Endothelial cell of umbilical vein (primary cell): Measurements from ENCODE around the gene SYMPK. TPM values are rescaled to one million over a fixed set of nuclear protein-coding genes. Genes with fewer than 3 reads are reported as not detected.

Source experiments
- BruUV-seq: library from RNA; stranded (reverse); fragments of 400-500 nt; replicated peaks from 2 replicates; lab custom pipeline; 2021; lab: Mats Ljungman, UMichigan
- CTCF ChIA-PET: fragments of 300-600, 350-600 bp; sonication (Branson Sonifier 250); formaldehyde crosslinking; loops from one replicate; lab custom pipeline; 2021; ENCODE audit warnings: antibody characterized with exemption, inconsistent platforms; lab: Charles Lee
- POLR2A ChIA-PET: fragments of 300-600, 350-600 bp; sonication (Branson Sonifier 250); formaldehyde crosslinking; loops from one replicate; lab custom pipeline; 2021; ENCODE audit warnings: antibody characterized with exemption, inconsistent platforms; lab: Charles Lee
- DNase-seq: peaks from one replicate; pipeline ENCODE4 v3.0.0-alpha.2; 2011; ENCODE audit warnings: low read depth, low spot score
- FAIRE-seq: peaks from 2 replicates; lab custom pipeline; 2011; peaks lifted over from hg19 to GRCh38; lab: Jason Lieb, UNC
- H2AFZ ChIP-seq: 2 replicates; pipeline ENCODE4 v1.6.0; 2012; ENCODE audit warnings: low read depth, low read length, control low read depth, inconsistent platforms
- H3K27ac ChIP-seq: 2 replicates; pipeline ENCODE4 v1.5.1; 2011; ENCODE audit warnings: low read depth, mild to moderate bottlenecking, control low read depth, low read length, moderate library complexity; ENCODE audit not compliant: insufficient read depth
- H3K27me3 ChIP-seq, 2 experiments: 2 replicates each; pipeline versions ENCODE4 v1.6.0 to v1.6.1; 2011; ENCODE audit warnings: low read length in 2 of 2, mixed read lengths in 1 of 2; ENCODE audit not compliant: control insufficient read depth in 2 of 2, insufficient read depth in 2 of 2
- H3K36me3 ChIP-seq, 2 experiments: 2 replicates in 1 of 2; 3 replicates in 1 of 2; pipeline ENCODE4 v1.5.1; 2011; ENCODE audit warnings: low read length in 2 of 2, mild to moderate bottlenecking in 1 of 2, moderate library complexity in 1 of 2; ENCODE audit not compliant: control insufficient read depth in 2 of 2, insufficient read depth in 2 of 2; ENCODE audit errors: extremely low read depth in 1 of 2
- H3K4me1 ChIP-seq: 3 replicates; pipeline ENCODE4 v1.5.1; 2011; ENCODE audit warnings: mild to moderate bottlenecking, low read length; ENCODE audit not compliant: control insufficient read depth, insufficient read depth; ENCODE audit errors: extremely low read depth
- H3K4me2 ChIP-seq: 2 replicates; pipeline ENCODE4 v1.6.1; 2011; ENCODE audit warnings: low read length, control low read depth, mixed read lengths; ENCODE audit not compliant: insufficient read depth
- H3K4me3 ChIP-seq, 3 experiments: fragments of 200-600 bp in 1 of 3; sonication (generic), shearing (Covaris generic) in 1 of 3; replicated peaks in 1 of 3; 2 replicates each; pipeline ENCODE4 v1.5.1; 2011 to 2016; ENCODE audit warnings: control low read depth in 3 of 3, low read length in 3 of 3, mild to moderate bottlenecking in 2 of 3, inconsistent platforms in 1 of 3, low read depth in 1 of 3, moderate library complexity in 1 of 3; ENCODE audit not compliant: insufficient read depth in 1 of 3
- H3K79me2 ChIP-seq: 2 replicates; pipeline ENCODE4 v1.6.0; 2012; ENCODE audit warnings: low read length, inconsistent platforms; ENCODE audit not compliant: control insufficient read depth, insufficient read depth
- H3K9ac ChIP-seq: replicated peaks from 2 replicates; pipeline ENCODE3; 2011; ENCODE audit warnings: low read length, control low read depth; ENCODE audit not compliant: insufficient read depth; ENCODE audit errors: extremely low read depth
- H3K9me1 ChIP-seq: replicated peaks from 3 replicates; pipeline ENCODE4 v1.6.0; 2011; ENCODE audit warnings: mild to moderate bottlenecking, low read length; ENCODE audit not compliant: control insufficient read depth, insufficient read depth; ENCODE audit errors: extremely low read depth
- H3K9me3 ChIP-seq: replicated peaks from 2 replicates; pipeline ENCODE4 v1.5.1; 2012; ENCODE audit warnings: low read length, inconsistent platforms; ENCODE audit not compliant: control insufficient read depth, insufficient read depth
- H4K20me1 ChIP-seq: replicated peaks from 2 replicates; pipeline ENCODE3; 2011; ENCODE audit warnings: mild to moderate bottlenecking, low read length; ENCODE audit not compliant: control insufficient read depth, insufficient read depth; ENCODE audit errors: extremely low read depth
- EZH2 ChIP-seq: IDR thresholded peaks from 2 replicates; pipeline ENCODE4 v1.6.1; 2012; ENCODE audit warnings: borderline replicate concordance, low read depth, mild to moderate bottlenecking, moderate library complexity, low read length, inconsistent platforms; ENCODE audit not compliant: severe bottlenecking
- FOS ChIP-seq: IDR thresholded peaks from 2 replicates; pipeline ENCODE4 v1.6.1; 2011; ENCODE audit warnings: mild to moderate bottlenecking, low read length, moderate library complexity, borderline replicate concordance; ENCODE audit not compliant: insufficient read depth
- GATA2 ChIP-seq: IDR thresholded peaks from 2 replicates; pipeline ENCODE4 v1.7.0; 2011; ENCODE audit warnings: low read depth, mild to moderate bottlenecking, moderate library complexity, mixed read lengths, low read length; ENCODE audit not compliant: insufficient read length, insufficient read depth
- JUN ChIP-seq: IDR thresholded peaks from 2 replicates; pipeline ENCODE4 v1.6.1; 2011; ENCODE audit warnings: borderline replicate concordance, low read depth; ENCODE audit not compliant: insufficient read length, insufficient read depth
- MYC ChIP-seq: IDR thresholded peaks from one replicate; pipeline ENCODE4 v1.6.1; 2011; ENCODE audit warnings: mild to moderate bottlenecking, low read depth, low read length
- POLR2A ChIP-seq: IDR thresholded peaks from 2 replicates; pipeline ENCODE4 v1.6.1; 2012; ENCODE audit warnings: low read depth, mild to moderate bottlenecking, control low read depth, low read length
- POLR2AphosphoS5 ChIP-seq: IDR thresholded peaks from 2 replicates; pipeline ENCODE4 v1.6.1; 2012; ENCODE audit warnings: low read depth, mild to moderate bottlenecking, control low read depth, low read length, moderate library complexity; ENCODE audit not compliant: insufficient read depth
- dilution Hi-C: fragments of 300-500 bp; cut with MboI; formaldehyde crosslinking; loops from one replicate; pipeline ENCODE4 v1.15.0; 2019; ENCODE audit warnings: low sequenced_read_pairs; ENCODE audit not compliant: extremely low pct_ligation_motif_present
- intact Hi-C: fragments of 100-400 bp; cut with micrococcal nuclease; formaldehyde crosslinking; loops from one replicate; pipeline ENCODE4 v1.10.0; 2022
- polyA plus RNA-seq, 4 experiments: library from polyadenylated mRNA; depleted of rRNA in 3 of 4; stranded (reverse) in 3 of 4; unstranded in 1 of 4; fragments of >200 nt; gene quantifications; 2 replicates each; pipeline versions ENCODE4 v1.2.1 to v1.2.3, GENCODE V29; 2011 to 2012; ENCODE audit warnings: missing spikeins in 1 of 4
- total RNA-seq: library from RNA; stranded (reverse); gene quantifications from 2 replicates; pipeline ENCODE4 v1.2.3, GENCODE V29; 2021
- TF ChIP-seq, protein P1 (sequence below): IDR thresholded peaks from 2 replicates; pipeline ENCODE4 v1.6.1; 2011; ENCODE audit not compliant: insufficient read depth, insufficient read length
- TF ChIP-seq, protein P2 (sequence below), 2 donors: IDR thresholded peaks; 1 replicate in 1 of 2; 2 replicates in 1 of 2; pipeline ENCODE4 v1.5.1; 2011; ENCODE audit warnings: low read length in 2 of 2, mild to moderate bottlenecking in 2 of 2, moderate library complexity in 2 of 2, control low read depth in 1 of 2, inconsistent platforms in 1 of 2, low read depth in 1 of 2; ENCODE audit not compliant: insufficient read depth in 1 of 2; ENCODE audit errors: extremely low read depth in 1 of 2

Gene SYMPK
- total and polyA plus RNA-seq, 2 donors (not counting 3 experiments of a cell fraction or from before 2014, with no cell fraction given) = 89.8 to 95.7 TPM

DNA sequence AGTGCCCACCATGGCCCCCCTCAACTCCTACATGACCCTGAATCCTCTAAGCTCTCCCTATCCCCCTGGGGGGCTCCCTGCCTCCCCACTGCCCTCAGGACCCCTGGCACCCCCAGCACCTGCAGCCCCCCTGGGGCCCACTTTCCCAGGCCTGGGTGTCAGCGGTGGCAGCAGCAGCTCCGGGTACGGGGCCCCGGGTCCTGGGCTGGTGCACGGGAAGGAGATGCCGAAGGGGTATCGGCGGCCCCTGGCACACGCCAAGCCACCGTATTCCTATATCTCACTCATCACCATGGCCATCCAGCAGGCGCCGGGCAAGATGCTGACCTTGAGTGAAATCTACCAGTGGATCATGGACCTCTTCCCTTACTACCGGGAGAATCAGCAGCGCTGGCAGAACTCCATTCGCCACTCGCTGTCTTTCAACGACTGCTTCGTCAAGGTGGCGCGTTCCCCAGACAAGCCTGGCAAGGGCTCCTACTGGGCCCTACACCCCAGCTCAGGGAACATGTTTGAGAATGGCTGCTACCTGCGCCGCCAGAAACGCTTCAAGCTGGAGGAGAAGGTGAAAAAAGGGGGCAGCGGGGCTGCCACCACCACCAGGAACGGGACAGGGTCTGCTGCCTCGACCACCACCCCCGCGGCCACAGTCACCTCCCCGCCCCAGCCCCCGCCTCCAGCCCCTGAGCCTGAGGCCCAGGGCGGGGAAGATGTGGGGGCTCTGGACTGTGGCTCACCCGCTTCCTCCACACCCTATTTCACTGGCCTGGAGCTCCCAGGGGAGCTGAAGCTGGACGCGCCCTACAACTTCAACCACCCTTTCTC, 9.4 kb upstream of the SYMPK start:
- H3K4me2 ChIP-seq = no peak overlapping the region
- no peak overlapping the region for H3K27ac ChIP-seq
- H3K4me3 ChIP-seq = no peak overlapping the region
- BruUV-seq = no TSS peak
- no peaks in the 10 kb centered on the region for H3K36me3 ChIP-seq
- POLR2A ChIA-PET = no interaction called here
- H3K4me1 ChIP-seq = no peaks in the 10 kb centered on the region
- dilution Hi-C loops = no loop called here
- no peak overlapping the region for H2AFZ ChIP-seq
- no peak for DNase-seq
- CTCF ChIA-PET = no interaction called here
- H3K9me1 ChIP-seq = no peaks in the 10 kb centered on the region
- no peaks in the 10 kb centered on the region for H4K20me1 ChIP-seq
- no peaks in the 10 kb centered on the region for H3K9me3 ChIP-seq
- no peak for FAIRE-seq
- no peak overlapping the region for H3K9ac ChIP-seq
- peaks cover 2 to 9% of the 10 kb centered on the region in 2 experiments for H3K27me3 ChIP-seq
- intact Hi-C loops = no loop called here
- no peaks in the 10 kb centered on the region for H3K79me2 ChIP-seq
- TF ChIP-seq GATA2 (no peak), MYC (no peak), JUN (no peak), FOS (no peak), POLR2AphosphoS5 (no peak), EZH2 (no peak), POLR2A (no peak)
- TF ChIP-seq, protein P1, sequence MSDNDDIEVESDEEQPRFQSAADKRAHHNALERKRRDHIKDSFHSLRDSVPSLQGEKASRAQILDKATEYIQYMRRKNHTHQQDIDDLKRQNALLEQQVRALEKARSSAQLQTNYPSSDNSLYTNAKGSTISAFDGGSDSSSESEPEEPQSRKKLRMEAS = no peak
- TF ChIP-seq, protein P2, sequence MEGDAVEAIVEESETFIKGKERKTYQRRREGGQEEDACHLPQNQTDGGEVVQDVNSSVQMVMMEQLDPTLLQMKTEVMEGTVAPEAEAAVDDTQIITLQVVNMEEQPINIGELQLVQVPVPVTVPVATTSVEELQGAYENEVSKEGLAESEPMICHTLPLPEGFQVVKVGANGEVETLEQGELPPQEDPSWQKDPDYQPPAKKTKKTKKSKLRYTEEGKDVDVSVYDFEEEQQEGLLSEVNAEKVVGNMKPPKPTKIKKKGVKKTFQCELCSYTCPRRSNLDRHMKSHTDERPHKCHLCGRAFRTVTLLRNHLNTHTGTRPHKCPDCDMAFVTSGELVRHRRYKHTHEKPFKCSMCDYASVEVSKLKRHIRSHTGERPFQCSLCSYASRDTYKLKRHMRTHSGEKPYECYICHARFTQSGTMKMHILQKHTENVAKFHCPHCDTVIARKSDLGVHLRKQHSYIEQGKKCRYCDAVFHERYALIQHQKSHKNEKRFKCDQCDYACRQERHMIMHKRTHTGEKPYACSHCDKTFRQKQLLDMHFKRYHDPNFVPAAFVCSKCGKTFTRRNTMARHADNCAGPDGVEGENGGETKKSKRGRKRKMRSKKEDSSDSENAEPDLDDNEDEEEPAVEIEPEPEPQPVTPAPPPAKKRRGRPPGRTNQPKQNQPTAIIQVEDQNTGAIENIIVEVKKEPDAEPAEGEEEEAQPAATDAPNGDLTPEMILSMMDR (IDR thresholded peaks at IDR 0.05; ENCODE audit: extremely low read depth in 1 of 2, insufficient read depth in 1 of 2, low read depth in 1 of 2, low read length in 2 of 2) = no peak
